ENCODE results near the gene ATG13.
"Not testable (repeated sequence)": the region's sequence is repeated elsewhere in the genome, so short reads cannot be mapped to it uniquely, and the experiment has no call there.

The ATG13 gene

GRCh38 chr11:46617134-46617971 is at the start of gene ATG13, which contains the start of gene HARBI1:
ATG13 (plus strand) TSS chr11:46617553; CDS start chr11:46644292, 26,739 bp downstream.
HARBI1 (minus strand) TSS chr11:46617227; CDS start chr11:46616237, 990 bp downstream.
- DNase-seq (ENCODE audit: low read depth): peak; percentile 69

GRCh38 chr11:46570790-46571398 is 46.5 kb upstream of the ATG13 start:
- no peak for DNase-seq (ENCODE audit: low read depth)

GRCh38 chr11:46574656-46575055 is 42.7 kb upstream of the ATG13 start:
- no peak for DNase-seq (ENCODE audit: low read depth)

GRCh38 chr11:46577058-46577457 is 40.3 kb upstream of the ATG13 start:
- DNase-seq (ENCODE audit: low read depth): no peak

GRCh38 chr11:46582588-46582987 is 34.8 kb upstream of the ATG13 start:
- no peak for DNase-seq (ENCODE audit: low read depth)

GRCh38 chr11:46583513-46583912 is 33.8 kb upstream of the ATG13 start:
- not testable (repeated sequence) for DNase-seq (ENCODE audit: low read depth)

GRCh38 chr11:46588131-46588530 is 29.2 kb upstream of the ATG13 start:
- DNase-seq (ENCODE audit: low read depth): no peak

- no peak for DNase-seq (ENCODE audit: low read depth)
These were observed 28.4 kb upstream of the ATG13 start for GRCh38 chr11:46588915-46589314.

GRCh38 chr11:46590740-46591605 is 26.4 kb upstream of the ATG13 start:
- DNase-seq (ENCODE audit: low read depth): no peak

- peak; percentile 88 for DNase-seq (ENCODE audit: low read depth)
These were observed 23.6 kb upstream of the ATG13 start, which contains the start of gene AMBRA1 for GRCh38 chr11:46593550-46594373. AMBRA1 (minus strand) TSS chr11:46594023; CDS start chr11:46548380, 45,643 bp downstream.

GRCh38 chr11:46594374-46594700 is 23.0 kb upstream of the ATG13 start:
- no peak for DNase-seq (ENCODE audit: low read depth)

GRCh38 chr11:46594785-46595184 is 22.6 kb upstream of the ATG13 start:
- DNase-seq (ENCODE audit: low read depth): no peak

- DNase-seq (ENCODE audit: low read depth): no peak
These were observed 20.2 kb upstream of the ATG13 start for GRCh38 chr11:46597155-46597554.

GRCh38 chr11:46597609-46598219 is 19.6 kb upstream of the ATG13 start:
- no peak for DNase-seq (ENCODE audit: low read depth)

- DNase-seq (ENCODE audit: low read depth): no peak
These were observed 17.8 kb upstream of the ATG13 start for GRCh38 chr11:46599340-46600193.

GRCh38 chr11:46600194-46600960 is 17.0 kb upstream of the ATG13 start:
- no peak for DNase-seq (ENCODE audit: low read depth)

- DNase-seq (ENCODE audit: low read depth): peak; percentile 41
These were observed 16.2 kb upstream of the ATG13 start for GRCh38 chr11:46601129-46601528.

- no peak for DNase-seq (ENCODE audit: low read depth)
These were observed 13.5 kb upstream of the ATG13 start for GRCh38 chr11:46603704-46604308.

- DNase-seq (ENCODE audit: low read depth): no peak
These were observed 12.6 kb upstream of the ATG13 start for GRCh38 chr11:46604796-46605195.
